ENCODE data around the gene USH2A. TPM values are rescaled to one million over a fixed set of nuclear protein-coding genes. Genes with fewer than 3 reads are reported as not detected.

Gene USH2A
- total RNA-seq, 4 donors from 2014 or later: under 0.01 to 1.9 (median under 0.01) TPM

DNA sequence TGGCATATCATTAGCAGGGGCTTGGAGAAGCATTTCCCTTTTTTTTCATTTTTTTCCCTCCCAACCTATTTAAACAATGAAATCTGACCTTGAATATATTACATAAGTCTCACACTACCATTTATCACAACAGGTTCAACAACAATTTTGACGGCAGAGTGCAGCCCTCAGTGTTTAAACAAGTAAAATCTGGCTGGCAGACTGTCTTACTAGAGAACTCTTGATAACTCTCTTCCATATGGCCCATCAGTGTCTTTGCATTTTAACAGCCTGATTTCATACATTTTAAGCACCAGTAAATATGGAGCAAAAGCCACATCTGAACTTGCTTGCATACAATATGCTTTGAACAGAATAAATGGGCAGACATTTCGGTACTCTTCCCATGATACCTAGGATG is 643.1 kb downstream of the USH2A start:
- no peaks in the 10 kb centered on the region for H3K4me1 ChIP-seq
- no peak overlapping the region for H3K4me3 ChIP-seq
- no peaks in the 10 kb centered on the region for H3K9me3 ChIP-seq
- no peak for DNase-seq (ENCODE audit: extremely low spot score)
- H3K36me3 ChIP-seq: no peaks in the 10 kb centered on the region
- no peak for TF ChIP-seq POLR2AphosphoS5 (IDR thresholded peaks at IDR 0.05)
- TF ChIP-seq, protein P1, sequence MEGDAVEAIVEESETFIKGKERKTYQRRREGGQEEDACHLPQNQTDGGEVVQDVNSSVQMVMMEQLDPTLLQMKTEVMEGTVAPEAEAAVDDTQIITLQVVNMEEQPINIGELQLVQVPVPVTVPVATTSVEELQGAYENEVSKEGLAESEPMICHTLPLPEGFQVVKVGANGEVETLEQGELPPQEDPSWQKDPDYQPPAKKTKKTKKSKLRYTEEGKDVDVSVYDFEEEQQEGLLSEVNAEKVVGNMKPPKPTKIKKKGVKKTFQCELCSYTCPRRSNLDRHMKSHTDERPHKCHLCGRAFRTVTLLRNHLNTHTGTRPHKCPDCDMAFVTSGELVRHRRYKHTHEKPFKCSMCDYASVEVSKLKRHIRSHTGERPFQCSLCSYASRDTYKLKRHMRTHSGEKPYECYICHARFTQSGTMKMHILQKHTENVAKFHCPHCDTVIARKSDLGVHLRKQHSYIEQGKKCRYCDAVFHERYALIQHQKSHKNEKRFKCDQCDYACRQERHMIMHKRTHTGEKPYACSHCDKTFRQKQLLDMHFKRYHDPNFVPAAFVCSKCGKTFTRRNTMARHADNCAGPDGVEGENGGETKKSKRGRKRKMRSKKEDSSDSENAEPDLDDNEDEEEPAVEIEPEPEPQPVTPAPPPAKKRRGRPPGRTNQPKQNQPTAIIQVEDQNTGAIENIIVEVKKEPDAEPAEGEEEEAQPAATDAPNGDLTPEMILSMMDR (IDR thresholded peaks at IDR 0.05): no peak
- no peak for TF ChIP-seq EP300 (IDR thresholded peaks at IDR 0.05)
- TF ChIP-seq POLR2A (IDR thresholded peaks at IDR 0.05; ENCODE audit: low read depth): no peak
- intact Hi-C loops (cut with DNase I): no loop called here
- 68% methylated on average over 2 of the region's 2 CpGs for WGBS
- H3K27me3 ChIP-seq: no peaks in the 10 kb centered on the region
- no peak overlapping the region for H3K27ac ChIP-seq (replicated peaks in 1 of 4)

DNA sequence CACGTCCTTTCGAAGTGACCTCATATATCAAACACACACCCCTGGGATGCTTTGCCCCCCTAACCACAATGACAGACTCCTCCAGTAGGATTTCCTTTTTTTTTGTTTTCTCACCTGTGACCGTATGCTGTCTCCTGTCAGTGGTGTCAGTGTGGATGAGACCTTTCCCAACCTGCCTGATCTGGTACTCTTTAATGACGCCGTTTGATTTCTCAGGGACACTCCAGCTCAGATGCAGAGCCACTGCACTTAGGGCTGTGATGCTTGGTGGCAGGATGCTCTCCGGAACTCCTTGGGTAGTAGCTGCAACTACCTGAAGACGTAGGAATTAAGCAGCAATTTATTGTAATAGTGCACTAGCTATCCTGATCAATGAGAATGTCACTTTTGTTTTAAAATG is 643.5 kb downstream of the USH2A start:
- no peaks in the 10 kb centered on the region for H3K36me3 ChIP-seq
- no peak for DNase-seq (ENCODE audit: extremely low spot score)
- intact Hi-C loops (cut with DNase I): no loop called here
- no peaks in the 10 kb centered on the region for H3K4me1 ChIP-seq
- no peak overlapping the region for H3K4me3 ChIP-seq
- H3K27ac ChIP-seq (replicated peaks in 1 of 4): no peak overlapping the region
- no peaks in the 10 kb centered on the region for H3K27me3 ChIP-seq
- 75% methylated on average over 7 of the region's 7 CpGs for WGBS
- no peaks in the 10 kb centered on the region for H3K9me3 ChIP-seq
- TF ChIP-seq, protein P1 (IDR thresholded peaks at IDR 0.05): no peak

- Histone ChIP-seq H3K9me3 (no peaks in the 10 kb centered on the region), H3K27me3 (no peaks in the 10 kb centered on the region), H3K27ac (replicated peaks in 1 of 4) (no peak overlapping the region), H3K36me3 (no peaks in the 10 kb centered on the region), H3K4me1 (no peaks in the 10 kb centered on the region), H3K4me3 (no peak overlapping the region)
- intact Hi-C loops (cut with DNase I): no loop called here
- DNase-seq (ENCODE audit: extremely low spot score): no peak
- TF ChIP-seq POLR2AphosphoS5 (IDR thresholded peaks at IDR 0.05): no peak
- no peak for TF ChIP-seq EP300 (IDR thresholded peaks at IDR 0.05)
- TF ChIP-seq, protein P1 (IDR thresholded peaks at IDR 0.05): no peak
- TF ChIP-seq POLR2A (IDR thresholded peaks at IDR 0.05; ENCODE audit: low read depth): no peak
- WGBS: 78% methylated on average over 5 of the region's 5 CpGs
These were observed 645.8 kb downstream of the USH2A start for GRCh38 chr1:215777370-215777925.

DNA sequence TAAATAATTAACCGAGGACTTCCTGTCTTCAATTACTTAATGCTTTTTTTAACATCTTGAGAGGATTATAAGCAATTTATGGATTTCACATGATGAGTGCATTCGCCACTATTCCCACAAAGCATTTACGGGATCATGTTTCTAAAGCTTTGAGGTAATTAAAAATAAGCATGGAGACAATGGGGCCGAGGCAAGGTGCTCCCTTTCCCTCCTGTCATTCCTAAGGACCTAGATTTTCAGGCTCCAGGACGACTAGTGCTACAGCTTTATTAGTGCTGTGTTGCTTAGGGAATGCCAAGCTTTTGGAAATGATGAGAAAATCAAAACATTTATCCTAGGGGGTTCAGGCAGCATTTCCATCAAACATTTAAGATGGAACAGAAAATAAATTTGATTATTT is 646.9 kb downstream of the USH2A start:
- WGBS: 60% methylated on average over 5 of the region's 5 CpGs

More for the DNA sequence above, 646.9 kb downstream of the USH2A start:
- Histone ChIP-seq H3K36me3 (no peaks in the 10 kb centered on the region), H3K4me1 (no peaks in the 10 kb centered on the region), H3K4me3 (no peak overlapping the region), H3K9me3 (no peaks in the 10 kb centered on the region), H3K27me3 (no peaks in the 10 kb centered on the region), H3K27ac (replicated peaks in 1 of 4) (no peak overlapping the region)
- TF ChIP-seq, protein P1 (IDR thresholded peaks at IDR 0.05): no peak
- TF ChIP-seq POLR2AphosphoS5 (IDR thresholded peaks at IDR 0.05): no peak
- TF ChIP-seq EP300 (IDR thresholded peaks at IDR 0.05): no peak
- no peak for TF ChIP-seq POLR2A (IDR thresholded peaks at IDR 0.05; ENCODE audit: low read depth)
- no peak for DNase-seq (ENCODE audit: extremely low spot score)
- intact Hi-C loops (cut with DNase I): no loop called here
